NCI-H460 (cell line): Measurements from ENCODE around the gene TMEM37. TPM values are rescaled to one million over a fixed set of nuclear protein-coding genes. Genes with fewer than 3 reads are reported as not detected.

Experiments used
- DNase-seq: peaks from one replicate; pipeline ENCODE4 v3.0.0-alpha.2; 2016; ENCODE audit warnings: low read depth; ENCODE audit errors: extremely low read depth
- total RNA-seq: library from RNA; depleted of rRNA; stranded (reverse); fragments of >200 nt; shearing (Covaris generic); gene quantifications from 2 replicates; pipeline ENCODE4 v1.2.3, GENCODE V29; 2014

Gene TMEM37
- total RNA-seq, 1 experiment from 2014 or later, result 2.5 TPM

- no peak for DNase-seq
Measured at GRCh38 chr2:119449521-119449920, 17.9 kb downstream of the TMEM37 start.

- no peak for DNase-seq
Measured at GRCh38 chr2:119451336-119452050, 19.8 kb downstream of the TMEM37 start.

GRCh38 chr2:119453972-119454593, 22.4 kb downstream of the TMEM37 start:
- no peak for DNase-seq

- no peak for DNase-seq
Measured at GRCh38 chr2:119455066-119455718, 23.5 kb downstream of the TMEM37 start.

- DNase-seq, result no peak
Measured at GRCh38 chr2:119460076-119460475, 28.4 kb downstream of the TMEM37 start.

GRCh38 chr2:119461811-119462210, 30.2 kb downstream of the TMEM37 start:
- DNase-seq, result no peak

GRCh38 chr2:119462574-119462973, 30.9 kb downstream of the TMEM37 start:
- DNase-seq, result no peak

GRCh38 chr2:119463136-119463535, 31.5 kb downstream of the TMEM37 start:
- no peak for DNase-seq

GRCh38 chr2:119463990-119464389, 32.3 kb downstream of the TMEM37 start:
- no peak for DNase-seq

GRCh38 chr2:119464981-119465380, 33.3 kb downstream of the TMEM37 start:
- no peak for DNase-seq

- DNase-seq, result no peak
Measured at GRCh38 chr2:119465687-119466086, 34.0 kb downstream of the TMEM37 start.

GRCh38 chr2:119466373-119466772, 34.7 kb downstream of the TMEM37 start:
- DNase-seq, result no peak

- DNase-seq, result no peak
Measured at GRCh38 chr2:119468154-119468955, 36.7 kb downstream of the TMEM37 start.

- no peak for DNase-seq
Measured at GRCh38 chr2:119469131-119469530, 37.5 kb downstream of the TMEM37 start.

GRCh38 chr2:119469661-119470297, 38.1 kb downstream of the TMEM37 start:
- DNase-seq, result no peak

GRCh38 chr2:119472749-119473148, 41.1 kb downstream of the TMEM37 start:
- DNase-seq, result no peak

- no peak for DNase-seq
Measured at GRCh38 chr2:119473621-119474370, 42.1 kb downstream of the TMEM37 start.

- DNase-seq, result no peak
Measured at GRCh38 chr2:119474371-119475224, 42.9 kb downstream of the TMEM37 start.
